SJSA1 (cell line): Measurements from ENCODE around the gene KIF26B. TPM values are rescaled to one million over a fixed set of nuclear protein-coding genes. Genes with fewer than 3 reads are reported as not detected.
"Not testable (repeated sequence)": the region's sequence is repeated elsewhere in the genome, so short reads cannot be mapped to it uniquely, and the experiment has no call there.

ENCODE experiments used
- DNase-seq, 2 experiments: peaks; one replicate each; pipeline ENCODE4 v3.0.0-alpha.2; 2015 to 2020; ENCODE audit warnings: low spot score in 2 of 2, low read depth in 1 of 2
- H3K27ac ChIP-seq: fragments of 250-450 bp; sonication (Bioruptor Pico); 2 replicates; pipeline ENCODE4 v1.5.1; 2020; ENCODE audit warnings: mild to moderate bottlenecking, moderate library complexity
- H3K27me3 ChIP-seq: fragments of 250-450 bp; sonication (Bioruptor Pico); replicated peaks from 2 replicates; pipeline ENCODE4 v1.5.1; 2020; ENCODE audit warnings: mild to moderate bottlenecking, moderate library complexity
- H3K36me3 ChIP-seq: fragments of 250-450 bp; sonication (Bioruptor Pico); 2 replicates; pipeline ENCODE4 v1.5.1; 2020; ENCODE audit warnings: mild to moderate bottlenecking
- H3K4me1 ChIP-seq: fragments of 250-450 bp; sonication (Bioruptor Pico); replicated peaks from 2 replicates; pipeline ENCODE4 v1.6.1; 2021; ENCODE audit warnings: mild to moderate bottlenecking
- H3K4me3 ChIP-seq: fragments of 250-450 bp; sonication (Bioruptor Pico); 2 replicates; pipeline ENCODE4 v1.5.1; 2020; ENCODE audit warnings: mild to moderate bottlenecking
- H3K9me3 ChIP-seq: fragments of 250-450 bp; sonication (Bioruptor Pico); replicated peaks from 2 replicates; pipeline ENCODE4 v1.5.1; 2020; ENCODE audit warnings: mild to moderate bottlenecking
- total RNA-seq: library from RNA; depleted of rRNA; stranded (reverse); fragments of >200 nt; shearing (Covaris generic); gene quantifications from 2 replicates; pipeline ENCODE4 v1.2.3, GENCODE V29; 2014

Gene KIF26B
- total RNA-seq, 1 experiment from 2014 or later: 5.9 TPM

- H3K4me1 ChIP-seq, DNase-seq, H3K36me3 ChIP-seq, H3K27ac ChIP-seq, H3K4me3 ChIP-seq, H3K27me3 ChIP-seq, H3K9me3 ChIP-seq: not testable (repeated sequence)
Observed at GRCh38 chr1:245355851-245356630, 201.3 kb downstream of the KIF26B start.

- no peaks in the 10 kb centered on the region for H3K36me3 ChIP-seq
- no peaks in the 10 kb centered on the region for H3K4me1 ChIP-seq
- no peak for DNase-seq
- no peaks in the 10 kb centered on the region for H3K9me3 ChIP-seq
- no peaks in the 10 kb centered on the region for H3K27me3 ChIP-seq
- no peak overlapping the region for H3K4me3 ChIP-seq
- no peak overlapping the region for H3K27ac ChIP-seq
Observed at GRCh38 chr1:245356891-245357585, 202.3 kb downstream of the KIF26B start.

- not testable (repeated sequence) for H3K4me3 ChIP-seq, H3K27ac ChIP-seq, H3K4me1 ChIP-seq, H3K27me3 ChIP-seq, H3K9me3 ChIP-seq, DNase-seq, H3K36me3 ChIP-seq
Observed at GRCh38 chr1:245359101-245359680, 204.4 kb downstream of the KIF26B start.

DNA sequence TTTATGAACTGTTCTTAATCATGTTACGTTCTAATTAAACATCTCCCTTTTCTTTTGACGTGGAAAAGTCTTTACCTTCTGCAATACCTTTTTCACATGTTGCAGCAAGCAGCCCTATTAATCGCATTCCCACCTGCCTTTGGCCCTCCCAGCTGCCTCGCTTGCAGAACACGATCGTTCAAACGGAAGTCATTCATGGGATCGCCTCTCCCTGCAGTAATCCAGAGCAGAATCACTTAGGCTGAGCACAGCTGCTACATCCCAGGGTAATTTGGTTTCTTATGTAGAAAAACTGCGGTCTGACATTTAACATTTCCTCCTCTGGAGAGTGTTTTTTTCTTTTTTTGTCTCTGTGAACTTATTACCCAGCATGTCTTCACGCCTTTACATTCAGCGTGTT lies 206.3 kb downstream of the KIF26B start:
- H3K4me3 ChIP-seq: no peak overlapping the region
- H3K27me3 ChIP-seq: no peaks in the 10 kb centered on the region
- DNase-seq: no peak
- H3K27ac ChIP-seq: no peak overlapping the region
- H3K9me3 ChIP-seq: no peaks in the 10 kb centered on the region
- no peaks in the 10 kb centered on the region for H3K4me1 ChIP-seq
- H3K36me3 ChIP-seq: no peaks in the 10 kb centered on the region

DNA sequence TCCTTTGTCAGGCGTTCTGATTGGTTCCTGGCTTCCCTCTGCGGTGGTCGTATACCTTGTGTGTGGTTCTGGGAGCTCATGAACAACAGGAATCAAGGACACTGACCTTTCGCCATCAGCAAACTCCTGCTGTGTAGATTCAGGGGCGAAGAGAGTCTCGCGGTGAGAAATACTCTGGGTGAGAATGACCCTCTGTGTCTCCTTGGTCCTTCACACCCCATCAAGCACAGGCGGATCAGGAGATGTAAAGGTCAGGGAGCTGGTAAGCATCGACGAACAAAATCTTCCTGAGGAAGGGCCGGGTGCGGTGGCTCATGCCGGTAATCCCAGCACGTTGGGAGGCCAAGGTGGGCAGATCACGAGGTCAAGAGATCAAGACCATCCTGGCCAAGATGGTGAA lies 207.2 kb downstream of the KIF26B start:
- H3K27me3 ChIP-seq: no peaks in the 10 kb centered on the region
- 0 out of 2 replicates have a peak, but pooled peaks cover 2% of the 10 kb centered on the region for H3K36me3 ChIP-seq
- no peak overlapping the region for H3K27ac ChIP-seq
- DNase-seq: no peak
- no peak overlapping the region for H3K4me3 ChIP-seq
- no peaks in the 10 kb centered on the region for H3K9me3 ChIP-seq
- H3K4me1 ChIP-seq: no peaks in the 10 kb centered on the region

DNA sequence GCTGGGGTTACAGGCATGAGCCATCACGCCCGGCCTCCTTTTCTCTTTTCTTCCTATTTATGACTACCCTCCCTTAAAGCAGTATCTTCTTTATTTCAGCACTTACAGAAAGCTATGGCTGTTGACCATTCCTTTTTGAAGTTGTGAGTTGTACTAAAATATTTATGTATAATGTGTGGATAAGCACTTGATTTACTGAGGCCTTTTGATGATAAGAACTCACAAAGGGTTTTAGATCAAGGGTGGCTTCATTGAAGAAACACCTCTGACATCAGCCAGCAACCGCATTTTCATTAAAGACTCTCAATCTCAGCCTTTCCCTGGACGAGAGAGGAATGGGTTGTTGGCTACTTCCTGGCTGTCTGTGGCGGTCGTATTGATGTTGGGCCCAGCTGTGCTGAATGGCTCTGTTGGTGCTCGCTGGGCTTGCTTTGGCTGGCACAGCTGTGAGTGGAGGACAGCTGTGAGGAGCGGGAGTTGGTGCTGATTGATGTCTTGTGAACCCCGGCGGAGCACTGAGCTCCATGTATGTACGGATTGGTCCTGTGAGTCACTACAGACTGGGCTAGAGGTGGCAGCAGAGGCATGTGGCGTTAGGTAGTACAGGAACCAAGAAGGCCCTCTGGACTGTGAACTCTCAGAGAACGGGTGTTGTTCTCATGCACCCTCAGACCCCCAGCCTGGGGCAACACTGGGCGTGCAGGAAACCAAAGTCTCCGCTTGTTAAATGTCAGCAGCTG lies 208.8 kb downstream of the KIF26B start:
- Histone ChIP-seq H3K27me3 (no peaks in the 10 kb centered on the region), H3K4me1 (no peaks in the 10 kb centered on the region), H3K27ac (no peak overlapping the region), H3K9me3 (no peaks in the 10 kb centered on the region), H3K36me3 (0 out of 2 replicates have a peak, but pooled peaks cover 2% of the 10 kb centered on the region), H3K4me3 (no peak overlapping the region)
- no peak for DNase-seq

DNA sequence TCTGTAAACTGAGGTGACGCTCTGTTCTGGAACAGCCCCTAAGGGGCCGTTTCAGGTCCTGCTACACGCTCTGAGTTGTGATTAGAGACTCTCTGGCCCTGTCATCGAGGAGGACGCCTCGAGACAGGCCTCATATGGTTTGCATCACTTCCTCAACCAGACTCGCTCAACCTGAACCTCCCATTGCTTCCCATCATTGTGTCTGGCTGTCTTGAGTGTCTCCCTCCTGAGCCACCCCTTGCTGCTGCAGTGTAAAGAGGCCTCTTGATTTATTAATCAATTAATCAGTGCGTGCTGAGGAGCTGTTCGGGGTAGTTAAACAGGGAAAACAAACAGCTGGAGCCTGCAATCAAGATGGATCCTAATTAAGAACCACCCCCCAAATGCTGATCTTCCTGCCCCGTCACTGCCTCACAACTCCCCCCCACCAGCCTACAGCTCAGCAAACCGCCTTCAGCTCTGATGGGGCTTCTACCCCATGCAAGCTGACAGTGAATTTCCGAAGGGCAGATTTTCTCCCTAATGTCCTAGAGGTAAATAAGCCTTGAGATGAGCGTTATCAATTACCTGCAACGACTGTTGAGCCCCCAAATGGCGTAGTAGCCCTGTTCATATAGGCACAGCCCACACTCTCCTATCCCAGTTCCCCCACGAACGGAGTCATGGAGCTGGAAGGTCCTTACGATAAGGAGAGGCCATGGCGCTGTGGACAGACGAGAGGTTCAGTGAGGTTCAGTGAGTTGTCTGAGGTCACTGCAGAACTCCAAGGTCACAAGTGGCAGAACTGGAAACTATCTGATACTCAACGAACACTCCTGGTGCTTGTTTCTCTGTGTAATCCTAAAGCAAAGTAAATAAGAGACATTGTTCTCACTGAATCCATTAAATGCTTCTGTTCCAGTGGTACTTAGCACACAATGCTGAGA lies 210.6 kb downstream of the KIF26B start:
- Histone ChIP-seq H3K27me3 (no peaks in the 10 kb centered on the region), H3K36me3 (0 out of 2 replicates have a peak, but pooled peaks cover 2% of the 10 kb centered on the region), H3K9me3 (no peaks in the 10 kb centered on the region), H3K4me1 (no peaks in the 10 kb centered on the region), H3K4me3 (no peak overlapping the region), H3K27ac (no peak overlapping the region)
- no peak for DNase-seq

DNA sequence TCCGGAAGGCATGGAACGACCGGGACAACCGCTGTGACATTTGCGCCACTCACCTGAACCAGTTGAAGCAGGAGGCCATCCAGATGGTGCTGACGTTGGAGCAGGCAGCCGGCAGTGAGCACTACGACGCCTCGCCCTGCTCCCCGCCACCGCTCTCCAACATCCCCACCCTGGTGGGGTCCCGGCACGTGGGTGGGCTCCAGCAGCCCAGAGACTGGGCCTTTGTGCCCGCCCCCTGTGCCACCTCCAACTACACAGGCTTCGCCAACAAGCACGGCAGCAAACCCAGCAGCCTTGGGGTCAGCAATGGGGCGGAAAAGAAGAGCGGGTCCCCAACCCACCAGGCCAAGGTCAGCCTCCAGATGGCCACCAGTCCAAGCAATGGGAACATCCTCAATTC lies 212.1 kb downstream of the KIF26B start:
- H3K9me3 ChIP-seq: no peaks in the 10 kb centered on the region
- H3K4me1 ChIP-seq: no peaks in the 10 kb centered on the region
- H3K4me3 ChIP-seq: no peak overlapping the region

DNA sequence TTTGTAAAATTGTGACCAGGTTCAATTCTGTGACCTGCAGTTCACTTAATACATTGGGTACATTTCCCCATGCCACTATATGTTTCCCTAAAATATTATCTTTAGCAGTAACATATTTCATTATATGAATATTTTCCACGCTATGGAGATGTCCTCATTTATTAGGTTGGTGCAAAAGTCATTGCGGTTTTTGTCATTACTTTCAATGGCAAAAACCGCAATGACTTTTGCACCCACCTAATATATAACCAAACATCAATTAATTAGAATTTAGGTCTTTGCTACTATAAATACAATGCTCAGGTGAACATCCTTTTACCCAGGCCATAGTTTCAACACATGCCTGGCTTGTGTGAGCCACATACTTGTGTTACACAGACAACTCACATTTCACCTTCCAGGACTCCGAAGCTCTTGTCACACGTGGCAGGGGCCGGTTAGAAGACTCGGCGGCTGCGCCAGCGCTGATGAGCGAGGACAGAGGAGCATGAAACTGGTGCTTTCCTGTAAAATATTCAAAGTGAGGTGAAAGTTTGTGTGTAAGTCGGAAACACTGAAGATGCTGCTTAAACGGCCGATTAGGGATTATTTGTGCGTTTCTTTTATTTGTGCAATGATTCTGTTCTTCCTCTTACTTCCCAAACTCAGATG lies 215.5 kb downstream of the KIF26B start:
- no peak overlapping the region for H3K4me3 ChIP-seq
- H3K36me3 ChIP-seq: 0 out of 2 replicates have a peak, but pooled peaks cover 2% of the 10 kb centered on the region
- no peaks in the 10 kb centered on the region for H3K9me3 ChIP-seq
- no peak overlapping the region for H3K27ac ChIP-seq
- no peak for DNase-seq
- H3K4me1 ChIP-seq: peaks cover 3% of the 10 kb centered on the region
- no peaks in the 10 kb centered on the region for H3K27me3 ChIP-seq

More for the DNA sequence above, 212.1 kb downstream of the KIF26B start:
- Histone ChIP-seq H3K27me3 (no peaks in the 10 kb centered on the region), H3K36me3 (0 out of 2 replicates have a peak, but pooled peaks cover 2% of the 10 kb centered on the region), H3K27ac (no peak overlapping the region)
- no peak for DNase-seq

- no peak overlapping the region for H3K4me3 ChIP-seq
- no peak overlapping the region for H3K27ac ChIP-seq
- peaks cover 8% of the 10 kb centered on the region for H3K4me1 ChIP-seq
- H3K27me3 ChIP-seq: no peaks in the 10 kb centered on the region
- no peak for DNase-seq
- H3K36me3 ChIP-seq: 0 out of 2 replicates have a peak, but pooled peaks cover 2% of the 10 kb centered on the region
- no peaks in the 10 kb centered on the region for H3K9me3 ChIP-seq
Observed at GRCh38 chr1:245370905-245371581, 216.3 kb downstream of the KIF26B start.

GRCh38 chr1:245373131-245373530 lies 218.3 kb downstream of the KIF26B start:
- H3K27ac ChIP-seq: no peak overlapping the region
- H3K9me3 ChIP-seq: no peaks in the 10 kb centered on the region
- no peak for DNase-seq
- no peaks in the 10 kb centered on the region for H3K27me3 ChIP-seq
- no peak overlapping the region for H3K4me3 ChIP-seq
- no peaks in the 10 kb centered on the region for H3K36me3 ChIP-seq
- peaks cover 11% of the 10 kb centered on the region for H3K4me1 ChIP-seq
